ENCODE results near the gene MAP7D1. TPM values are rescaled to one million over a fixed set of nuclear protein-coding genes. Genes with fewer than 3 reads are reported as not detected.
"Not testable (repeated sequence)": the region's sequence is repeated elsewhere in the genome, so short reads cannot be mapped to it uniquely, and the experiment has no call there.

Gene MAP7D1
- total RNA-seq, 1 donor: 132 TPM

DNA sequence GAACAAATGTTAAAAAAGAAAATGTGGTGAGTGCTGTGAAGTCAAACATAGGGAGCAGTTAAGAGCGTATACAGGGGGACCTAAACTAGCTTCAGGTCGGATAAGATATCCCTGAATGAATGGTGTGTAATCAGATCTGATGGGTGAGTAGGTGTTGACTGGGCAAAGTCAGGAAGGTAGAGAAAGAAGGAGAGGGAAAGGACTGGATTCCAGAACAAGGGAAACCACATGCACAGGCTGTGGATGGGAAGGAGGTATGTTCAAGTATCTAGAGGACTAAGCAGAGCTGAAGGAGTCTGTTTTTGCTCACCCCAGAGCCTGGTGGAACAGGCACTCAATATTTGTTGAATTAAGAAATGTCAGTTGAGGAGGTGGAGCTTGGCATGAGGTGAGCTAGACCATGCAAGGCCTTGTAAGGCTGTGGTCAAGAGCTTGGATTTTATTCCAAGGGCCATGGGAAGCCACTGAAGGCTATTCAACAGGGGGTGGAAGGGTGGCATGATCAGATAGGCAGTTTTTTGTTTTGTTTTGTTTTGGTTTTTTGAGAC lies 27.4 kb downstream of the MAP7D1 start:
- Histone ChIP-seq H3K4me1 (ENCODE audit: insufficient read depth, low read length) (peaks cover 9% of the 10 kb centered on the region), H3K27me3 (ENCODE audit: insufficient read depth, low read length) (no peaks in the 10 kb centered on the region), H4K20me1 (ENCODE audit: insufficient read depth, low read length) (peaks cover 8% of the 10 kb centered on the region), H2AFZ (ENCODE audit: low read length) (no peak overlapping the region), H3K4me2 (ENCODE audit: insufficient read depth, low read length) (no peak overlapping the region), H3K27ac (ENCODE audit: low read depth, low read length) (peak overlapping the region; percentile 23), H3K79me2 (ENCODE audit: insufficient read depth, low read length) (peaks cover 3% of the 10 kb centered on the region), H3K36me3 (ENCODE audit: insufficient read depth, low read length) (peaks cover 43% of the 10 kb centered on the region), H3K9me3 (ENCODE audit: low read depth, low read length) (no peaks in the 10 kb centered on the region), H3K4me3 (ENCODE audit: insufficient read depth, low read length) (no peak overlapping the region)
- TF ChIP-seq CTCF (IDR thresholded peaks at IDR 0.05; ENCODE audit: extremely low read depth, low read depth, low read length): no peak
- DNase-seq (ENCODE audit: insufficient read length, low spot score, missing footprints): peak; percentile 73

GRCh38 chr1:36187800-36188593 lies 32.0 kb downstream of the MAP7D1 start:
- no peaks in the 10 kb centered on the region for H4K20me1 ChIP-seq (ENCODE audit: insufficient read depth, low read length)
- H3K4me3 ChIP-seq (ENCODE audit: insufficient read depth, low read length): no peak overlapping the region
- peak; percentile 97 for DNase-seq (ENCODE audit: insufficient read length, low spot score, missing footprints)
- H3K4me1 ChIP-seq (ENCODE audit: insufficient read depth, low read length): peaks cover 9% of the 10 kb centered on the region
- peak overlapping the region; percentile 58 for H2AFZ ChIP-seq (ENCODE audit: low read length)
- TF ChIP-seq CTCF (IDR thresholded peaks at IDR 0.05; ENCODE audit: extremely low read depth, low read depth, low read length): peak; percentile 91
- H3K27ac ChIP-seq (ENCODE audit: low read depth, low read length): peak overlapping the region; percentile 63
- H3K36me3 ChIP-seq (ENCODE audit: insufficient read depth, low read length): peaks cover 7% of the 10 kb centered on the region
- H3K79me2 ChIP-seq (ENCODE audit: insufficient read depth, low read length): no peaks in the 10 kb centered on the region
- H3K27me3 ChIP-seq (ENCODE audit: insufficient read depth, low read length): no peaks in the 10 kb centered on the region
- H3K9me3 ChIP-seq (ENCODE audit: low read depth, low read length): no peaks in the 10 kb centered on the region
- H3K4me2 ChIP-seq (ENCODE audit: insufficient read depth, low read length): peak overlapping the region; percentile 37

GRCh38 chr1:36196805-36197204 lies 40.8 kb downstream of the MAP7D1 start:
- not testable (repeated sequence) for H3K4me1 ChIP-seq (ENCODE audit: insufficient read depth, low read length); DNase-seq (ENCODE audit: insufficient read length, low spot score, missing footprints)

GRCh38 chr1:36198641-36199040 lies 42.7 kb downstream of the MAP7D1 start:
- Histone ChIP-seq H3K27me3 (ENCODE audit: insufficient read depth, low read length) (no peaks in the 10 kb centered on the region), H4K20me1 (ENCODE audit: insufficient read depth, low read length) (no peaks in the 10 kb centered on the region), H3K9me3 (ENCODE audit: low read depth, low read length) (no peaks in the 10 kb centered on the region), H3K4me1 (ENCODE audit: insufficient read depth, low read length) (peaks cover 11% of the 10 kb centered on the region), H3K4me3 (ENCODE audit: insufficient read depth, low read length) (no peak overlapping the region), H3K36me3 (ENCODE audit: insufficient read depth, low read length) (no peaks in the 10 kb centered on the region), H3K4me2 (ENCODE audit: insufficient read depth, low read length) (no peak overlapping the region), H3K79me2 (ENCODE audit: insufficient read depth, low read length) (no peaks in the 10 kb centered on the region), H3K27ac (ENCODE audit: low read depth, low read length) (no peak overlapping the region), H2AFZ (ENCODE audit: low read length) (no peak overlapping the region)
- DNase-seq (ENCODE audit: insufficient read length, low spot score, missing footprints): no peak
- no peak for TF ChIP-seq CTCF (IDR thresholded peaks at IDR 0.05; ENCODE audit: extremely low read depth, low read depth, low read length)

More at GRCh38 chr1:36196805-36197204, 40.8 kb downstream of the MAP7D1 start:
- H2AFZ ChIP-seq (ENCODE audit: low read length); H3K36me3 ChIP-seq (ENCODE audit: insufficient read depth, low read length); H3K4me3 ChIP-seq (ENCODE audit: insufficient read depth, low read length); H3K9me3 ChIP-seq (ENCODE audit: low read depth, low read length); H3K27ac ChIP-seq (ENCODE audit: low read depth, low read length); H3K27me3 ChIP-seq (ENCODE audit: insufficient read depth, low read length); H3K4me2 ChIP-seq (ENCODE audit: insufficient read depth, low read length); H4K20me1 ChIP-seq (ENCODE audit: insufficient read depth, low read length); H3K79me2 ChIP-seq (ENCODE audit: insufficient read depth, low read length): not testable (repeated sequence)

All from osteoblast (primary cell).